Calu3 (cell line): ENCODE measurements around the gene WDR5. TPM values are rescaled to one million over a fixed set of nuclear protein-coding genes. Genes with fewer than 3 reads are reported as not detected.

ENCODE experiments used
- BruUV-seq: library from RNA; stranded (reverse); fragments of 400-500 nt; replicated peaks from 2 replicates; lab custom pipeline; 2021; lab: Mats Ljungman, UMichigan
- CTCF ChIA-PET: fragments of 300-600 bp; sonication (Branson Sonifier 250); formaldehyde crosslinking; loops from one replicate; lab custom pipeline; 2022; ENCODE audit warnings: antibody characterized with exemption; lab: Charles Lee
- DNase-seq: peaks from one replicate; pipeline ENCODE4 v3.0.0; 2022
- H3K27ac Mint-ChIP-seq: one replicate; pipeline ENCODE4 v1.8.0; 2022; ENCODE audit warnings: mixed read lengths; ENCODE audit not compliant: unreplicated experiment
- H3K27me3 Mint-ChIP-seq: one replicate; pipeline ENCODE4 v1.8.0; 2022; ENCODE audit warnings: mixed read lengths; ENCODE audit not compliant: unreplicated experiment
- H3K36me3 Mint-ChIP-seq: one replicate; pipeline ENCODE4 v1.8.0; 2022; ENCODE audit warnings: mild to moderate bottlenecking, moderate library complexity, mixed read lengths; ENCODE audit not compliant: insufficient read depth, unreplicated experiment
- H3K4me1 Mint-ChIP-seq: one replicate; pipeline ENCODE4 v1.8.0; 2022; ENCODE audit warnings: mild to moderate bottlenecking, low read depth, mixed read lengths; ENCODE audit not compliant: unreplicated experiment
- H3K4me3 Mint-ChIP-seq: one replicate; pipeline ENCODE4 v1.8.0; 2022; ENCODE audit warnings: mild to moderate bottlenecking, low read depth, moderate library complexity, mixed read lengths; ENCODE audit not compliant: unreplicated experiment
- H3K9me3 Mint-ChIP-seq: one replicate; pipeline ENCODE4 v1.8.0; 2022; ENCODE audit warnings: low read depth, mixed read lengths; ENCODE audit not compliant: unreplicated experiment
- CTCF ChIP-seq: fragments of 200-600 bp; IDR thresholded peaks from one replicate; pipeline ENCODE4 v1.8.0; 2022; ENCODE audit warnings: antibody characterized with exemption; ENCODE audit not compliant: unreplicated experiment
- intact Hi-C: fragments of 100-400 bp; cut with micrococcal nuclease; formaldehyde crosslinking; loops from one replicate; pipeline ENCODE4 v1.10.0; 2022; ENCODE audit not compliant: unreplicated experiment
- total RNA-seq: library from RNA; stranded (reverse); gene quantifications from 2 replicates; pipeline ENCODE4 v1.2.3, GENCODE V29; 2022

WDR5 gene
- total RNA-seq, 1 experiment from 2014 or later: 27.5 TPM

- Mint-ChIP-seq H3K9me3 (no peaks in the 10 kb centered on the region), H3K27ac (no peak overlapping the region), H3K36me3 (no peaks in the 10 kb centered on the region), H3K27me3 (peaks cover 71% of the 10 kb centered on the region), H3K4me3 (no peak overlapping the region), H3K4me1 (no peaks in the 10 kb centered on the region)
- DNase-seq: no peak
- CTCF ChIA-PET: interaction anchor here (0.8 to 1.7 kb wide), 4 partner anchors 11 to 268 kb away, joined by 3 to 5 read pairs (median 4); no protein-coding TSS in a partner anchor
- BruUV-seq: no TSS peak
- TF ChIP-seq CTCF: no peak
- intact Hi-C loops: no loop called here
Observed at GRCh38 chr9:134175291-134175807, 39.5 kb downstream of the WDR5 start.

GRCh38 chr9:134175808-134176598 is 40.1 kb downstream of the WDR5 start:
- H3K4me3 Mint-ChIP-seq: no peak overlapping the region
- no peaks in the 10 kb centered on the region for H3K9me3 Mint-ChIP-seq
- no peak for TF ChIP-seq CTCF
- no TSS peak for BruUV-seq
- no peak for DNase-seq
- no peaks in the 10 kb centered on the region for H3K4me1 Mint-ChIP-seq
- peaks cover 77% of the 10 kb centered on the region for H3K27me3 Mint-ChIP-seq
- CTCF ChIA-PET: interaction anchor here (0.7 to 1.7 kb wide), 2 partner anchors 267 to 516 kb away, joined by 3 to 4 read pairs; no protein-coding TSS in a partner anchor
- intact Hi-C loops: no loop called here
- H3K36me3 Mint-ChIP-seq: no peaks in the 10 kb centered on the region
- no peak overlapping the region for H3K27ac Mint-ChIP-seq

GRCh38 chr9:134176599-134176968 is 40.7 kb downstream of the WDR5 start:
- Mint-ChIP-seq H3K4me3 (no peak overlapping the region), H3K27ac (no peak overlapping the region), H3K4me1 (no peaks in the 10 kb centered on the region), H3K36me3 (no peaks in the 10 kb centered on the region), H3K27me3 (peaks cover 83% of the 10 kb centered on the region), H3K9me3 (no peaks in the 10 kb centered on the region)
- DNase-seq: no peak
- intact Hi-C loops: no loop called here
- CTCF ChIA-PET: interaction anchor here (0.7 to 1.7 kb wide), 2 partner anchors 266 to 515 kb away, joined by 3 to 4 read pairs; no protein-coding TSS in a partner anchor
- TF ChIP-seq CTCF: no peak
- BruUV-seq: no TSS peak

DNA sequence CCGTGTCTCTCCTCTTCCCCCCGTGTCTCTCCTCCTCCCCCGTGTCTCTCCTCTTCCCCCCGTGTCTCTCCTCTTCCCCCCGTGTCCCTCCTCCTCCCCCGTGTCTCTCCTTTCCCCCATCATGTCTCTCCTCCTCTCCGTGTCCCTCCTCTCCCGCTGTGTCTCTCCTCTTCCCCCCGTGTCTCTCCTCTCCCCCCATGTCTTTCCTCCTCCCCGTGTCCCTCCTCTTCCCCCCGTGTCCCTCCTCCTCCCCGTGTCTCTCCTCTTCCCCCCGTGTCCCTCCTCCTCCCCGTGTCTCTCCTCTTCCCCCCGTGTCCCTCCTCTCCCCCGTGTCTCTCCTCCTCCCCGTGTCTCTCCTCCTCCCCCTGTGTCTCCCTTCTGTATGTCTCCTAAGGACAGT is 41.3 kb downstream of the WDR5 start:
- H3K4me1 Mint-ChIP-seq: no peaks in the 10 kb centered on the region

More for the DNA sequence above, 41.3 kb downstream of the WDR5 start:
- peaks cover 1% of the 10 kb centered on the region for H3K36me3 Mint-ChIP-seq
- no peak overlapping the region for H3K27ac Mint-ChIP-seq
- intact Hi-C loops: no loop called here
- CTCF ChIA-PET: interaction anchor here (1.7 kb wide), 1 partner anchor 265 kb away, joined by 4 read pairs; no protein-coding TSS in a partner anchor
- no peak for DNase-seq
- BruUV-seq: no TSS peak
- no peak overlapping the region for H3K4me3 Mint-ChIP-seq
- H3K27me3 Mint-ChIP-seq: peaks cover 88% of the 10 kb centered on the region
- no peak for TF ChIP-seq CTCF
- H3K9me3 Mint-ChIP-seq: peaks cover under 1% of the 10 kb centered on the region
